NOMO-1 treated with DMSO at 0.1 percent for 48 hours (cell line): ENCODE data around the gene PAN3.

ENCODE experiments used
- DNase-seq: peaks from one replicate; lab custom pipeline; 2025; ENCODE audit not compliant: unreplicated experiment; lab: John Stamatoyannopoulos, UW

PAN3 gene

GRCh38 chr13:28204690-28205443 lies 66.5 kb downstream of the PAN3 start:
- no peak for DNase-seq

- no peak for DNase-seq
These were observed 80.3 kb downstream of the PAN3 start for GRCh38 chr13:28218679-28219078.

- DNase-seq = no peak
These were observed 81.2 kb downstream of the PAN3 start for GRCh38 chr13:28219408-28220099.

GRCh38 chr13:28220166-28220565 lies 81.8 kb downstream of the PAN3 start:
- DNase-seq = no peak

GRCh38 chr13:28229522-28230411 lies 91.4 kb downstream of the PAN3 start:
- no peak for DNase-seq

- no peak for DNase-seq
These were observed 93.3 kb downstream of the PAN3 start for GRCh38 chr13:28231642-28232041.

- no peak for DNase-seq
These were observed 99.6 kb downstream of the PAN3 start for GRCh38 chr13:28237944-28238343.

- no peak for DNase-seq
These were observed 101.0 kb downstream of the PAN3 start for GRCh38 chr13:28239374-28239773.

GRCh38 chr13:28245465-28245864 lies 107.1 kb downstream of the PAN3 start:
- DNase-seq = peak; percentile 71

- DNase-seq = no peak
These were observed 108.5 kb downstream of the PAN3 start for GRCh38 chr13:28246891-28247290.

- peak; percentile 85 for DNase-seq
These were observed 109.7 kb downstream of the PAN3 start for GRCh38 chr13:28248080-28248479.

- DNase-seq = no peak
These were observed 112.2 kb downstream of the PAN3 start for GRCh38 chr13:28250542-28250941.

GRCh38 chr13:28251466-28251865 lies 113.1 kb downstream of the PAN3 start:
- DNase-seq = peak; percentile 38

- no peak for DNase-seq
These were observed 114.2 kb downstream of the PAN3 start for GRCh38 chr13:28252547-28252946.

GRCh38 chr13:28257305-28257704 lies 119.0 kb downstream of the PAN3 start:
- DNase-seq = no peak

GRCh38 chr13:28258417-28258816 lies 120.1 kb downstream of the PAN3 start:
- peak; percentile 23 for DNase-seq

GRCh38 chr13:28267497-28267896 lies 129.2 kb downstream of the PAN3 start:
- no peak for DNase-seq

GRCh38 chr13:28268800-28269223 lies 130.5 kb downstream of the PAN3 start:
- DNase-seq = peak; percentile 100

- DNase-seq = peak; percentile 73
These were observed 132.9 kb downstream of the PAN3 start for GRCh38 chr13:28271056-28271840.

GRCh38 chr13:28273919-28274318 lies 135.6 kb downstream of the PAN3 start:
- peak; percentile 27 for DNase-seq

- peak; percentile 26 for DNase-seq
These were observed 144.1 kb downstream of the PAN3 start for GRCh38 chr13:28282451-28282850.
